Uterus (tissue), 4 donors: ENCODE data around the gene PYGB. TPM values are rescaled to one million over a fixed set of nuclear protein-coding genes. Genes with fewer than 3 reads are reported as not detected.

Source experiments
- DNase-seq, 2 donors: peaks; one replicate each; pipeline ENCODE4 v3.0.0-alpha.2; 2019 to 2020
- H3K27ac ChIP-seq, 2 donors: fragments of 200-600 bp; sonication (generic); 1 replicate in 1 of 2; 2 replicates in 1 of 2; pipeline ENCODE4 v1.5.1; 2016 to 2018
- H3K27me3 ChIP-seq, 2 donors: fragments of 200-600 bp; sonication (generic); one replicate each; pipeline ENCODE4 v1.5.1; 2018 to 2019; ENCODE audit warnings: control low read depth in 1 of 2
- H3K36me3 ChIP-seq, 2 donors: fragments of 200-600 bp; sonication (generic); one replicate each; pipeline ENCODE4 v1.5.1; 2019; ENCODE audit warnings: control low read depth in 1 of 2
- H3K4me1 ChIP-seq, 2 donors: fragments of 200-600 bp; sonication (generic); one replicate each; pipeline ENCODE4 v1.5.1; 2018 to 2019; ENCODE audit warnings: control low read depth in 1 of 2
- H3K4me3 ChIP-seq, 2 donors: fragments of 200-600 bp; sonication (generic); 1 replicate in 1 of 2; 2 replicates in 1 of 2; pipeline ENCODE4 v1.5.1; 2018 to 2019; ENCODE audit warnings: mild to moderate bottlenecking in 1 of 2
- H3K9me3 ChIP-seq, 2 donors: fragments of 200-600 bp; sonication (generic); one replicate each; pipeline ENCODE4 v1.5.1; 2019; ENCODE audit warnings: control low read depth in 1 of 2
- POLR2A ChIP-seq, 2 donors: fragments of 450-650 bp; IDR thresholded peaks; one replicate each; pipeline ENCODE4 v1.6.1; 2016; ENCODE audit warnings: antibody characterized with exemption in 2 of 2, mild to moderate bottlenecking in 1 of 2, moderate library complexity in 1 of 2
- intact Hi-C: fragments of 100-400 bp; cut with DNase I; formaldehyde crosslinking; loops from one replicate; pipeline ENCODE4 v1.15.1; 2023; ENCODE audit warnings: low total_unique reads
- total RNA-seq, 4 donors: library from RNA; depleted of rRNA in 3 of 4; stranded (reverse); fragments of >200 nt in 3 of 4; gene quantifications; one replicate each; pipeline versions ENCODE4 v1.1.0 to v1.2.4, GENCODE V29; 2014 to 2023
- TF ChIP-seq, protein P1 (sequence below), 4 experiments: fragments of 200-600 bp in 2 of 4; fragments of 450-650 bp in 2 of 4; sonication (generic) in 2 of 4; IDR thresholded peaks; one replicate each; pipeline ENCODE4 v1.5.1; 2016 to 2019; ENCODE audit warnings: antibody characterized with exemption in 4 of 4, mild to moderate bottlenecking in 2 of 4, moderate library complexity in 1 of 4
- donor health status: DM: yes; HTN: yes; CAD: no.

The PYGB gene
- total RNA-seq, 4 donors from 2014 or later = 26.2 to 87.9 (median 49.8) TPM

DNA sequence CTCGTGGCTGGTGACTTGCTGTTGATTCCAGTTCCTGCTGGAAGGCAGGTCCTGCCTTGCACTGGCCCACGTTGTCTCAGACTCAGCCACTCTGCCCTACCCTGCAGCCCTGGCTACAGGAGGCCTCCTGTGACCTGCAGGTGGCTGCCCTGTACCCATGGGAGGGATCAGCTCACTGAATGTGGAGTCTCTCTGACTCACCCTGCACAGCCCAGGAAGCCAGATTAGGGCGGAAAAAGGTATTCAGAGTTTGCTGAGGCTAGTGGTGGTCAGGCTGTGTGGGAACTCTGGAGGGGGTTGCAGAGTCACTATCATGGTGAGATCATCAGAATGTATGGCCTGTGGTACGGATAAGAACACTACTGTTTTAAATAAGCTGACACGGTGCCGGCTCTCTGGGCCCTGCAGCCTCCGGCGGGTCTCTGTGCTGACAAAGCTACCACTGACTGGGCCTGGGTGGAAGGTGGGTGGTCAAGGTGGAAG, 24.7 kb upstream of the PYGB start:
- TF ChIP-seq, protein P1, sequence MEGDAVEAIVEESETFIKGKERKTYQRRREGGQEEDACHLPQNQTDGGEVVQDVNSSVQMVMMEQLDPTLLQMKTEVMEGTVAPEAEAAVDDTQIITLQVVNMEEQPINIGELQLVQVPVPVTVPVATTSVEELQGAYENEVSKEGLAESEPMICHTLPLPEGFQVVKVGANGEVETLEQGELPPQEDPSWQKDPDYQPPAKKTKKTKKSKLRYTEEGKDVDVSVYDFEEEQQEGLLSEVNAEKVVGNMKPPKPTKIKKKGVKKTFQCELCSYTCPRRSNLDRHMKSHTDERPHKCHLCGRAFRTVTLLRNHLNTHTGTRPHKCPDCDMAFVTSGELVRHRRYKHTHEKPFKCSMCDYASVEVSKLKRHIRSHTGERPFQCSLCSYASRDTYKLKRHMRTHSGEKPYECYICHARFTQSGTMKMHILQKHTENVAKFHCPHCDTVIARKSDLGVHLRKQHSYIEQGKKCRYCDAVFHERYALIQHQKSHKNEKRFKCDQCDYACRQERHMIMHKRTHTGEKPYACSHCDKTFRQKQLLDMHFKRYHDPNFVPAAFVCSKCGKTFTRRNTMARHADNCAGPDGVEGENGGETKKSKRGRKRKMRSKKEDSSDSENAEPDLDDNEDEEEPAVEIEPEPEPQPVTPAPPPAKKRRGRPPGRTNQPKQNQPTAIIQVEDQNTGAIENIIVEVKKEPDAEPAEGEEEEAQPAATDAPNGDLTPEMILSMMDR (IDR thresholded peaks at IDR 0.05) = no peak
- no peak for TF ChIP-seq POLR2A (IDR thresholded peaks at IDR 0.05)
- H3K4me1 ChIP-seq = peaks cover 0 to 7% of the 10 kb centered on the region in 2 donors
- peak in 1 of 2 donors; percentile 9 for DNase-seq
- intact Hi-C loops = no loop called here
- H3K27me3 ChIP-seq = no peaks in the 10 kb centered on the region
- H3K9me3 ChIP-seq = no peaks in the 10 kb centered on the region
- H3K27ac ChIP-seq = no peak overlapping the region
- no peaks in the 10 kb centered on the region for H3K36me3 ChIP-seq
- no peak overlapping the region for H3K4me3 ChIP-seq

DNA sequence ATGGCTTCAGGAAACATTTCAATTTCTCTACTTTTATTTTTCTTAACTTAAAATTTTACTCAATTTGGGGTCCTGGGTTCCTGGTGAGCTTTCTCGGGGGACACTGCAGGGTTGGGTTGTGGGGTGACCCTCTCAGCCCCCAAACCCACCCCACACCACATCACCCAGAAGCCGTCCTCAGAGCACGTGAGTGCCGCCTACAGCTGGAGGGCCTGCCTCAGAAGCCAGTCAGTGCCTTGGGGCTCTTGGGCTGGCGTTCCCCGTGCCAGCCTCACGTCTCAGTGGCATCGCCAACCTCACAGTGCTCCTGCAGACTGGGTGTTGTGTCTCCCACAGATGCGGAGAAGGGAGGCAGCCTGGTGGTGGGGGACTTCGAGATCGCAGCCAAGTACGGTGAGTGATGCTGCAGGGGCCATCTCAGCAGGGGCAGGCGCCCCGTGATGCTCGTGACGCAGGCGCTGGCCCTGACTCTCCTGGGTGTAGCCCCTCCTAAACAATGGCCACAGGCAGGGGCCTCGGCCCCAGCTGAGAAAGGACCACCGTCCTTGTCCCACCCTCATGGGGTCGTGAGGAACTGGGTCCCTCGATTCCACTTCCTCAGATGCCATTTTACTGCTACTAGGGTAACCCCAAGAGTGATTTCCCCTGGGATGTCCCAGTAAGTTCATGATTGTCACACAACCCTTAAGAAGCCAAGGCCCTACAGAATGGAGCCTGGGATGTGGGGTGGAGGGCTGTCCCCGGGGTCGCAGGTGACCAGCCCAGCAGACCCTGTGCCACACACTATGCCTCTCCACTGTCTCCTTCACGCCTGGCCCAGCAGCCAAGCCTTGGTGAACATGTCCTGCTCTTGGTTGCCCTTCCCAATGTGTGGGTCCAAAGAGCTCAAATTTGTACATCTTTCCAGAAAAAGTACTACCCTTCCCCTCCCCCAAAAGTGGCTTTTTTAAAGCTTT, 23.8 kb upstream of the PYGB start:
- Histone ChIP-seq H3K27ac (no peak overlapping the region), H3K36me3 (no peaks in the 10 kb centered on the region), H3K4me3 (no peak overlapping the region), H3K9me3 (no peaks in the 10 kb centered on the region), H3K27me3 (no peaks in the 10 kb centered on the region), H3K4me1 (peaks cover 0 to 7% of the 10 kb centered on the region in 2 donors)
- DNase-seq = peak in 1 of 2 donors; percentile 9
- intact Hi-C loops = no loop called here
- TF ChIP-seq POLR2A (IDR thresholded peaks at IDR 0.05) = no peak
- TF ChIP-seq, protein P1 (IDR thresholded peaks at IDR 0.05) = no peak

DNA sequence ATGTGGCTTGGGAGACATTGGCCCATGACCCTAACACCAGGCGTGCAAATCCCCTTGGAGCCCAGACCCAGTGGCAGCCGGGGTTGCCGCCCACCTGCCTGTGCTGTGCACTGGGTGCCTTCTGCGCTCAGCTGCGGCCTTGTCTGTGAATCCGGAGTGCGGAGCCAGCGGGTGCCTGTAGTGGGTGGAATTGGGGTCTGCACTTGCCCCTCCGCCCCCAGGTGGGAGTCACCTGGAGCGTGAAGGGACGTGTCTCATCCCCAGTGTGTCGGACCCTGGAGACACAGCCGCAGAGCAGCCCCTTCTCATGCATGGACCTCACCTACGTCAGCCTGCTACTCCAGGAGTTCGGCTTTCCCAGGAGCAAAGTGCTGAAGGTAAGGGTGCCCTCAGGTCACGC, 22.9 kb upstream of the PYGB start:
- Histone ChIP-seq H3K27ac (no peak overlapping the region), H3K27me3 (no peaks in the 10 kb centered on the region), H3K9me3 (no peaks in the 10 kb centered on the region), H3K4me3 (no peak overlapping the region), H3K4me1 (peaks cover 0 to 7% of the 10 kb centered on the region in 2 donors), H3K36me3 (no peaks in the 10 kb centered on the region)
- intact Hi-C loops = no loop called here
- TF ChIP-seq, protein P1 (IDR thresholded peaks at IDR 0.05) = no peak
- no peak for TF ChIP-seq POLR2A (IDR thresholded peaks at IDR 0.05)
- peak in 1 of 2 donors; percentile 14 for DNase-seq

DNA sequence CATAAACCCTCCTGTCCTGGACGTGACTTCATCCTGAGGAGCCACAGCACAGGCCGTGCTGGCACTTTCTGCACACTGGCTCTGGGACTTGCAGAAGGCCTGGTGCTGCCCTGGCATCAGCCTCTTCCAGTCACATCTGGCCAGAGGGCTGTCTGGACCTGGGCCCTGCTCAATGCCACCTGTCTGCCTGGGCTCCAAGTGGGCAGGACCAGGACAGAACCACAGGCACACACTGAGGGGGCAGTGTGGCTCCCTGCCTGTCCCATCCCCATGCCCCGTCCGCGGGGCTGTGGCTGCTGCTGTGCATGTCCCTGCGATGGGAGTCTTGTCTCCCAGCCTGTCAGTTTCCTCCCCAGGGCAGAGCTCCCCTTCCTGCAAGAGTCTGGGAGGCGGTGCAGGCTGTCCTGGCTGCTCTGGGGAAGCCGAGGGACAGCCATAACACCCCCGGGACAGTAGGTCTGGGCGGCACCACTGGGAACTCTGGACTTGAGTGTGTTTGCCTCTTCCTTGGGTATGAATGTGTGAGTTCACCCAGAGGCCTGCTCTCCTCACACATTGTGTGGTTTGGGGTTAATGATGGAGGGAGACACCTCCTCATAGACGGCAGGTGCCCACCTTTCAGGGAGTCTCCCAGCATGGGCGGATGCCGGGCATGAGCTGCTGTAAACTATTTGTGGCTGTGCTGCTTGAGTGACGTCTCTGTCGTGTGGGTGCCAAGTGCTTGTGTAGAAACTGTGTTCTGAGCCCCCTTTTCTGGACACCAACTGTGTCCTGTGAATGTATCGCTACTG, 22.0 kb upstream of the PYGB start:
- Histone ChIP-seq H3K4me1 (peaks cover 0 to 7% of the 10 kb centered on the region in 2 donors), H3K36me3 (no peaks in the 10 kb centered on the region), H3K4me3 (no peak overlapping the region), H3K9me3 (no peaks in the 10 kb centered on the region), H3K27me3 (no peaks in the 10 kb centered on the region), H3K27ac (no peak overlapping the region)
- no peak for TF ChIP-seq POLR2A (IDR thresholded peaks at IDR 0.05)
- TF ChIP-seq, protein P1 (IDR thresholded peaks at IDR 0.05) = no peak
- intact Hi-C loops = no loop called here
- peak in 1 of 2 donors; percentile 8 for DNase-seq
